ENCODE results near the gene CLEC10A.
"Not testable (repeated sequence)": the region's sequence is repeated elsewhere in the genome, so short reads cannot be mapped to it uniquely, and the experiment has no call there.

Gene CLEC10A

GRCh38 chr17:7068268-7068667 lies 11.8 kb downstream of the CLEC10A start:
- DNase-seq: no peak

GRCh38 chr17:7067198-7067597 lies 12.9 kb downstream of the CLEC10A start:
- DNase-seq: no peak

- DNase-seq: no peak
These were observed 15.8 kb downstream of the CLEC10A start for GRCh38 chr17:7064261-7064660.

GRCh38 chr17:7063518-7064094 lies 16.4 kb downstream of the CLEC10A start:
- no peak for DNase-seq

- DNase-seq: no peak
These were observed 19.7 kb downstream of the CLEC10A start for GRCh38 chr17:7060165-7060891.

GRCh38 chr17:7058831-7059447 lies 21.1 kb downstream of the CLEC10A start:
- DNase-seq: no peak

GRCh38 chr17:7056386-7056785 lies 23.7 kb downstream of the CLEC10A start:
- no peak for DNase-seq

- not testable (repeated sequence) for DNase-seq
These were observed 29.5 kb downstream of the CLEC10A start for GRCh38 chr17:7050583-7050982.

- DNase-seq: no peak
These were observed 31.1 kb downstream of the CLEC10A start for GRCh38 chr17:7048968-7049367.

- no peak for DNase-seq
These were observed 32.5 kb downstream of the CLEC10A start for GRCh38 chr17:7047566-7047965.

GRCh38 chr17:7046725-7047397 lies 33.2 kb downstream of the CLEC10A start:
- not testable (repeated sequence) for DNase-seq

- DNase-seq: no peak
These were observed 33.8 kb downstream of the CLEC10A start for GRCh38 chr17:7046127-7046724.

- no peak for DNase-seq
These were observed 34.4 kb downstream of the CLEC10A start for GRCh38 chr17:7045492-7046126.

GRCh38 chr17:7043497-7044198 lies 36.4 kb downstream of the CLEC10A start, which contains the start of gene SLC16A11:
SLC16A11 (minus strand) TSS chr17:7044092; CDS start chr17:7043513, 579 bp downstream.
- peak; percentile 64 for DNase-seq

- no peak for DNase-seq
These were observed 36.9 kb downstream of the CLEC10A start for GRCh38 chr17:7043182-7043496.

GRCh38 chr17:7042501-7043181 lies 37.4 kb downstream of the CLEC10A start:
- no peak for DNase-seq

GRCh38 chr17:7041607-7042500 lies 38.2 kb downstream of the CLEC10A start:
- no peak for DNase-seq

GRCh38 chr17:7039832-7040231 lies 40.2 kb downstream of the CLEC10A start:
- DNase-seq: no peak

- no peak for DNase-seq
These were observed 41.8 kb downstream of the CLEC10A start for GRCh38 chr17:7038025-7038862.
